HG03354 (cell line): ENCODE data around the gene KRT13.

Source experiments
- ATAC-seq: cut with Tn5 transposase; IDR thresholded peaks from one replicate; pipeline ENCODE4 v1.9.1; 2021; ENCODE audit warnings: mild to moderate bottlenecking; ENCODE audit not compliant: unreplicated experiment, poor library complexity, severe bottlenecking

KRT13 gene

GRCh38 chr17:41480136-41480535 is 25.3 kb downstream of the KRT13 start:
- ATAC-seq: no peak

GRCh38 chr17:41478237-41478636 is 27.2 kb downstream of the KRT13 start:
- ATAC-seq: no peak

GRCh38 chr17:41476866-41477815 is 28.3 kb downstream of the KRT13 start:
- ATAC-seq: no peak

- no peak for ATAC-seq
Observed at GRCh38 chr17:41475421-41475820, 30.0 kb downstream of the KRT13 start.

GRCh38 chr17:41474863-41475262 is 30.5 kb downstream of the KRT13 start:
- ATAC-seq: no peak

- no peak for ATAC-seq
Observed at GRCh38 chr17:41468346-41468745, 37.1 kb downstream of the KRT13 start.

GRCh38 chr17:41467561-41467960 is 37.9 kb downstream of the KRT13 start:
- no peak for ATAC-seq

GRCh38 chr17:41466988-41467387 is 38.4 kb downstream of the KRT13 start, which contains the start of gene KRT32:
Gene KRT32, minus strand, starts transcription at chr17:41467386. Its CDS starts 61 bp downstream, at chr17:41467325.
- no peak for ATAC-seq

GRCh38 chr17:41464682-41465081 is 40.7 kb downstream of the KRT13 start:
- ATAC-seq: no peak

- no peak for ATAC-seq
Observed at GRCh38 chr17:41464173-41464572, 41.2 kb downstream of the KRT13 start.

- no peak for ATAC-seq
Observed at GRCh38 chr17:41463746-41464145, 41.7 kb downstream of the KRT13 start.

GRCh38 chr17:41462705-41463104 is 42.7 kb downstream of the KRT13 start:
- no peak for ATAC-seq

- ATAC-seq: no peak
Observed at GRCh38 chr17:41457676-41458075, 47.7 kb downstream of the KRT13 start.

GRCh38 chr17:41456204-41456603 is 49.2 kb downstream of the KRT13 start:
- ATAC-seq: no peak

- ATAC-seq: no peak
Observed at GRCh38 chr17:41455236-41455635, 50.2 kb downstream of the KRT13 start.

GRCh38 chr17:41453066-41453465 is 52.3 kb downstream of the KRT13 start:
- ATAC-seq: no peak

- ATAC-seq: no peak
Observed at GRCh38 chr17:41452281-41452680, 53.1 kb downstream of the KRT13 start.

- no peak for ATAC-seq
Observed at GRCh38 chr17:41451154-41451728, 54.2 kb downstream of the KRT13 start.
